HepG2 (cell line): ENCODE results near the gene EXOSC9.

Experiments
- EP300 ChIP-seq, 3 experiments: sonication (generic) in 1 of 3; formaldehyde crosslinking in 1 of 3; IDR thresholded peaks; 2 replicates each; pipeline versions ENCODE4 v1.5.1 to v1.6.1; 2011 to 2020; ENCODE audit warnings: low read depth in 2 of 3, low read length in 2 of 3, borderline replicate concordance in 1 of 3, improper control_type of control experiment in 1 of 3, mild to moderate bottlenecking in 1 of 3, missing genetic modification reagents in 1 of 3, moderate library complexity in 1 of 3
- FIP1L1 ChIP-seq: fragments of 200-400 bp; formaldehyde crosslinking; IDR thresholded peaks from 2 replicates; pipeline ENCODE4 v1.6.1; 2018; ENCODE audit warnings: low read depth, mild to moderate bottlenecking, low read length, moderate library complexity, borderline replicate concordance; ENCODE audit not compliant: insufficient read depth
- IRX3 ChIP-seq: sonication (generic); formaldehyde crosslinking; IDR thresholded peaks from 2 replicates; pipeline ENCODE4 v1.8.1; 2023; ENCODE audit warnings: mild to moderate bottlenecking, low read depth, missing genetic modification reagents, borderline replicate concordance
- POLR2A ChIP-seq, 2 experiments: IDR thresholded peaks; 2 replicates each; pipeline ENCODE4 v1.6.1; 2011; ENCODE audit warnings: low read depth in 2 of 2, low read length in 2 of 2, mild to moderate bottlenecking in 1 of 2, moderate library complexity in 1 of 2; ENCODE audit not compliant: insufficient read depth in 1 of 2
- POLR2AphosphoS5 ChIP-seq: IDR thresholded peaks from 2 replicates; pipeline ENCODE4 v1.6.1; 2012; ENCODE audit warnings: low read depth, low read length
- RNF2 ChIP-seq: fragments of 450-650 bp; conservative IDR thresholded peaks from 2 replicates; pipeline ENCODE4 v1.6.1; 2016; ENCODE audit warnings: low read depth
- RXRA ChIP-seq: sonication (generic); formaldehyde crosslinking; IDR thresholded peaks from 2 replicates; pipeline ENCODE4 v1.5.1; 2020; ENCODE audit warnings: missing genetic modification reagents
- SUZ12 ChIP-seq: fragments of 150-350 bp; IDR thresholded peaks from 2 replicates; pipeline ENCODE4 v1.6.1; 2014; ENCODE audit warnings: low read depth, low read length
- ZNF543 ChIP-seq: sonication (generic); formaldehyde crosslinking; IDR thresholded peaks from 2 replicates; pipeline ENCODE4 v1.4.0; 2020; ENCODE audit warnings: mild to moderate bottlenecking, missing genetic modification reagents
- TF ChIP-seq, protein P1 (sequence below): IDR thresholded peaks from 2 replicates; pipeline ENCODE4 v1.6.1; 2016; ENCODE audit warnings: mild to moderate bottlenecking, missing biosample characterization, missing genetic modification reagents
- TF ChIP-seq, protein P2 (sequence below): sonication (generic); formaldehyde crosslinking; IDR thresholded peaks from 2 replicates; pipeline ENCODE4 v1.5.0; 2020; ENCODE audit warnings: mild to moderate bottlenecking, missing genetic modification reagents, moderate library complexity
- TF ChIP-seq, protein P3 (sequence below): IDR thresholded peaks from 2 replicates; pipeline ENCODE4 v1.6.1; 2012; ENCODE audit warnings: inconsistent platforms
- TF ChIP-seq, protein P4 (sequence below): IDR thresholded peaks from 2 replicates; pipeline ENCODE4 v1.6.1; 2016; ENCODE audit warnings: low read depth, control low read depth
- TF ChIP-seq, protein P5 (sequence below): sonication (generic); formaldehyde crosslinking; IDR thresholded peaks from 2 replicates; pipeline ENCODE4 v1.4.0; 2020; ENCODE audit warnings: missing genetic modification reagents

DNA sequence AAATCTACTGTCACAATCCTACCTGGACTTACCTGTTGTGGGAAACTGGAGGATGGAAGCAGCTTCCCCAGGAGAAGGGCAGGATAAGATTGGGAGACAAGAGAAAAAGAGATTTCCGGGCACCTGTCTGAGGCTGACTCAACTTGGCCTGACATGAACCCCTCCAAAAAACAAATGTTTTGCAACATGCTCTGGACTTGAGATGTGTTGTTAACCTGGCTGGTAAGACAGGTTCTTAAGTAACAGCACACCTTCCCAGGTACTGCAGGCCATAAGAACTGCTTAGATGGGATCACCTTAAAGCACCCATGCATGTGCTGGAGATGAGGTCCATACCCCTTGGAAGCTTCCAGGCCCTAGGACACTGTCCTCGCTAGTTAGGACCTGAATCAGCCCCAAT is 31.8 kb upstream of the EXOSC9 start:
- TF ChIP-seq, protein P1, sequence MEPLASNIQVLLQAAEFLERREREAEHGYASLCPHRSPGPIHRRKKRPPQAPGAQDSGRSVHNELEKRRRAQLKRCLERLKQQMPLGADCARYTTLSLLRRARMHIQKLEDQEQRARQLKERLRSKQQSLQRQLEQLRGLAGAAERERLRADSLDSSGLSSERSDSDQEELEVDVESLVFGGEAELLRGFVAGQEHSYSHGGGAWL, result no peak
- no peak for TF ChIP-seq RNF2
- TF ChIP-seq ZNF543 (CRISPR knock-in tag), result no peak
- TF ChIP-seq, protein P2, sequence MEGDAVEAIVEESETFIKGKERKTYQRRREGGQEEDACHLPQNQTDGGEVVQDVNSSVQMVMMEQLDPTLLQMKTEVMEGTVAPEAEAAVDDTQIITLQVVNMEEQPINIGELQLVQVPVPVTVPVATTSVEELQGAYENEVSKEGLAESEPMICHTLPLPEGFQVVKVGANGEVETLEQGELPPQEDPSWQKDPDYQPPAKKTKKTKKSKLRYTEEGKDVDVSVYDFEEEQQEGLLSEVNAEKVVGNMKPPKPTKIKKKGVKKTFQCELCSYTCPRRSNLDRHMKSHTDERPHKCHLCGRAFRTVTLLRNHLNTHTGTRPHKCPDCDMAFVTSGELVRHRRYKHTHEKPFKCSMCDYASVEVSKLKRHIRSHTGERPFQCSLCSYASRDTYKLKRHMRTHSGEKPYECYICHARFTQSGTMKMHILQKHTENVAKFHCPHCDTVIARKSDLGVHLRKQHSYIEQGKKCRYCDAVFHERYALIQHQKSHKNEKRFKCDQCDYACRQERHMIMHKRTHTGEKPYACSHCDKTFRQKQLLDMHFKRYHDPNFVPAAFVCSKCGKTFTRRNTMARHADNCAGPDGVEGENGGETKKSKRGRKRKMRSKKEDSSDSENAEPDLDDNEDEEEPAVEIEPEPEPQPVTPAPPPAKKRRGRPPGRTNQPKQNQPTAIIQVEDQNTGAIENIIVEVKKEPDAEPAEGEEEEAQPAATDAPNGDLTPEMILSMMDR, result no peak
- no peak for TF ChIP-seq SUZ12
- no peak for TF ChIP-seq EP300 (IDR thresholded peaks at IDR 0.05; ENCODE audit: low read depth in 2 of 2, low read length in 2 of 2)
- no peak for TF ChIP-seq EP300 (CRISPR knock-in tag; IDR thresholded peaks at IDR 0.05; ENCODE audit: borderline replicate concordance)
- TF ChIP-seq POLR2A (IDR thresholded peaks at IDR 0.05; ENCODE audit: insufficient read depth in 1 of 2, low read depth in 2 of 2, low read length in 2 of 2), result no peak
- TF ChIP-seq, protein P3, sequence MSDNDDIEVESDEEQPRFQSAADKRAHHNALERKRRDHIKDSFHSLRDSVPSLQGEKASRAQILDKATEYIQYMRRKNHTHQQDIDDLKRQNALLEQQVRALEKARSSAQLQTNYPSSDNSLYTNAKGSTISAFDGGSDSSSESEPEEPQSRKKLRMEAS, result no peak
- no peak for TF ChIP-seq RXRA (CRISPR knock-in tag)
- TF ChIP-seq IRX3 (CRISPR knock-in tag), result no peak
- TF ChIP-seq, protein P4, sequence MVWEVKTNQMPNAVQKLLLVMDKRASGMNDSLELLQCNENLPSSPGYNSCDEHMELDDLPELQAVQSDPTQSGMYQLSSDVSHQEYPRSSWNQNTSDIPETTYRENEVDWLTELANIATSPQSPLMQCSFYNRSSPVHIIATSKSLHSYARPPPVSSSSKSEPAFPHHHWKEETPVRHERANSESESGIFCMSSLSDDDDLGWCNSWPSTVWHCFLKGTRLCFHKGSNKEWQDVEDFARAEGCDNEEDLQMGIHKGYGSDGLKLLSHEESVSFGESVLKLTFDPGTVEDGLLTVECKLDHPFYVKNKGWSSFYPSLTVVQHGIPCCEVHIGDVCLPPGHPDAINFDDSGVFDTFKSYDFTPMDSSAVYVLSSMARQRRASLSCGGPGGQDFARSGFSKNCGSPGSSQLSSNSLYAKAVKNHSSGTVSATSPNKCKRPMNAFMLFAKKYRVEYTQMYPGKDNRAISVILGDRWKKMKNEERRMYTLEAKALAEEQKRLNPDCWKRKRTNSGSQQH (CRISPR knock-in tag), result no peak
- TF ChIP-seq, protein P5, sequence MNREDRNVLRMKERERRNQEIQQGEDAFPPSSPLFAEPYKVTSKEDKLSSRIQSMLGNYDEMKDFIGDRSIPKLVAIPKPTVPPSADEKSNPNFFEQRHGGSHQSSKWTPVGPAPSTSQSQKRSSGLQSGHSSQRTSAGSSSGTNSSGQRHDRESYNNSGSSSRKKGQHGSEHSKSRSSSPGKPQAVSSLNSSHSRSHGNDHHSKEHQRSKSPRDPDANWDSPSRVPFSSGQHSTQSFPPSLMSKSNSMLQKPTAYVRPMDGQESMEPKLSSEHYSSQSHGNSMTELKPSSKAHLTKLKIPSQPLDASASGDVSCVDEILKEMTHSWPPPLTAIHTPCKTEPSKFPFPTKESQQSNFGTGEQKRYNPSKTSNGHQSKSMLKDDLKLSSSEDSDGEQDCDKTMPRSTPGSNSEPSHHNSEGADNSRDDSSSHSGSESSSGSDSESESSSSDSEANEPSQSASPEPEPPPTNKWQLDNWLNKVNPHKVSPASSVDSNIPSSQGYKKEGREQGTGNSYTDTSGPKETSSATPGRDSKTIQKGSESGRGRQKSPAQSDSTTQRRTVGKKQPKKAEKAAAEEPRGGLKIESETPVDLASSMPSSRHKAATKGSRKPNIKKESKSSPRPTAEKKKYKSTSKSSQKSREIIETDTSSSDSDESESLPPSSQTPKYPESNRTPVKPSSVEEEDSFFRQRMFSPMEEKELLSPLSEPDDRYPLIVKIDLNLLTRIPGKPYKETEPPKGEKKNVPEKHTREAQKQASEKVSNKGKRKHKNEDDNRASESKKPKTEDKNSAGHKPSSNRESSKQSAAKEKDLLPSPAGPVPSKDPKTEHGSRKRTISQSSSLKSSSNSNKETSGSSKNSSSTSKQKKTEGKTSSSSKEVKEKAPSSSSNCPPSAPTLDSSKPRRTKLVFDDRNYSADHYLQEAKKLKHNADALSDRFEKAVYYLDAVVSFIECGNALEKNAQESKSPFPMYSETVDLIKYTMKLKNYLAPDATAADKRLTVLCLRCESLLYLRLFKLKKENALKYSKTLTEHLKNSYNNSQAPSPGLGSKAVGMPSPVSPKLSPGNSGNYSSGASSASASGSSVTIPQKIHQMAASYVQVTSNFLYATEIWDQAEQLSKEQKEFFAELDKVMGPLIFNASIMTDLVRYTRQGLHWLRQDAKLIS (CRISPR knock-in tag), result no peak
- TF ChIP-seq POLR2AphosphoS5, result no peak
- TF ChIP-seq FIP1L1, result no peak
